GM21529 (cell line): ENCODE results near the gene ZC3H15.
"Not testable (repeated sequence)": the region's sequence is repeated elsewhere in the genome, so short reads cannot be mapped to it uniquely, and the experiment has no call there.

Experiments
- ATAC-seq: cut with Tn5 transposase; IDR thresholded peaks from one replicate; pipeline ENCODE4 v1.9.1; 2021; ENCODE audit not compliant: unreplicated experiment

Gene ZC3H15

DNA sequence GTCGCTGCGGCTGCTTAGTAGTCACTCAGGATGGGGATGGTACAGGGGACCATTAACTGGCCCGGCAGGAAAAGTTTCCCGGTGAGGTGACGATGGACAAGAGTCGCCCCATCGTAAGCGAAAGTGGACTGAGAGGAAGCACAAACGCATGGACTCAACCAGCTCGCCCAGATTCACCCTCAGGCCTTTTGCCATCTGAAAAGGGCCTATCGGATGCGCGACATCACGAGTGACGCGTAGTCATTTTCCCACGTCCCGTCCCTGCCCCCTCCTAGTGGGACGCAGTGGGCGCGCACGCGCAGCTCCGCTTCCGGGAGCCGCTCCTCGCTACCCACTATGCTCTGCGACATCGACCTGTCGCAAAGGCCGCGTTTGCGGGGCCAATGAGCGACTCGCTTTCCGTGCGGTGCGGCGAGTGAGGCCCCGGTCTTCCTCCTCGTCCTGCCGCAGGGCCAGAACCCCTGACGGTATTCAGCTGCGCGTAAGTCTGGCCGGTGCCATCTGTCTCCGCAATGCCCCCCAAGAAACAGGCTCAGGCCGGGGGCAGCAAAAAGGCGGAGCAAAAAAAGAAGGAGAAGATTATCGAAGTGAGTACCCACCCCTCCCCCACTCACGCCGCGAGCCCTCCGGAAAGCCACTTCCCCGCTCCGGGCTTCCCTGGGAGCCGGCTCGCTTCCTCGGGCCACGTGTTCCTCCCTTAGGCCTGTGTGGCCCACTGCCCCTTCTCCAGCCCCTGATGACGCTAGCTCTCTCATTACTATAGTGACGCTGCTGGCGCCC, at the start of gene ZC3H15:
Gene ZC3H15, plus strand, starts transcription at position 390 of the 780 bp plus-strand sequence. Its CDS starts 123 bp downstream, at position 513.
- peak; percentile 84 for ATAC-seq

- ATAC-seq, result no peak
These were observed 48.3 kb upstream of the ZC3H15 start for GRCh38 chr2:186437719-186438118.

- ATAC-seq, result not testable (repeated sequence)
These were observed 46.4 kb upstream of the ZC3H15 start for GRCh38 chr2:186439673-186440095.

DNA sequence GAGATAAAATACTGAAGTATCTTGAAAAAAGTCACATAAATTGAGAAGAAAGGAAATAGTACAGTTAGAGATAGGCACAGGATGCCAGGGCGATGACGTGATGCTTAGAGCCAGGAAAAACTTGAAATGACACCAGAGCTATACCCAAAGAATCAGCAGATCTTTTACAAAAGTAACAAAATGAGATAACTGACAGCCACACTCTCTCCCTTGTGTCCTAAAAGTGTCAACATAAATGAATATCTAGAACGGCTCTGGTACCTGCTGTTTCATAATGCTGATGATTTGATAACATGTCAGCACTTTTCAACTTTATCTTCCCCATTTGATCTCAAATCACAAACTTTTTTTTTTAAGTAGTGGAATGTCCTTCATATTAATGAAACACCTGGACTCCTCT, 45.6 kb upstream of the ZC3H15 start:
- ATAC-seq, result no peak

DNA sequence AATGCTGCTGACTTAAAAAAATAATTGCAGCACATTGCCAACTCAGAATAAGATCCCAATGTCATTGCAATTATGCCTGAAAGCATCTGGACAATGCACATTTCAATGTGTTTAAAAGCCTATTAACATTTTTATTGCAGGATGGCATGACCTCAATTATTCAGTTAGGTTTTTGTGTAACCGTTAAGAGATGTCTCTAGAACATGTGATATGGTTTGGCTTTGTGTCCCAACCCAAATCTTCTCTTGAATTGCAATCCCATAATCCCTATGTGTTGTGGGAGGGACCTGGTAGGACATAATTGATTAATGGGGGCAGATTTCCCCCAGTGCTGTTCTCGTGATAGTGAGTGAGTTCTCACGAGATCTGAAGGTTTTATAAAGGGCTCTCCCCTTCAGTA, 43.2 kb upstream of the ZC3H15 start:
- no peak for ATAC-seq

GRCh38 chr2:186443851-186444250, 42.2 kb upstream of the ZC3H15 start:
- ATAC-seq, result no peak

- no peak for ATAC-seq
These were observed 40.6 kb upstream of the ZC3H15 start for GRCh38 chr2:186445506-186445905.

DNA sequence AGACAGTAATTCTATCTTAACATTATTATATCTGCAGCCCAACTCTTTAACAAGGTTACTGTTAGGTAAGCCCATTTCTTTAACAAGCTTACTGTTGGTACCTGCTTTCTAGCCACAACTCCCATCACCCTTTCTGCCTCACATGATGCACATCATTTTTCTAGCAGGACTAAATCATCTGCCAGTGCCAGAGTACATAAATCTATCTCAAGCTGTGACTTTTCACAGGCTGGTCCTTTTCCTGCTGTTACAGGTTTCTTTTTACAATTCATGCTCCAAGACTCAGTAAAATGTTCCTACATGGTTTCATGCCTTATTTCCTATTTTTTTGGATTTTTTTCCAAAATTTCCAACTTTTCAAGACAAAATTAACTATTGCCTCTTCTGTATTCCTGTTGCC, 30.4 kb upstream of the ZC3H15 start:
- ATAC-seq, result no peak

- no peak for ATAC-seq
These were observed 29.1 kb upstream of the ZC3H15 start for GRCh38 chr2:186456941-186457340.

GRCh38 chr2:186457908-186458307, 28.2 kb upstream of the ZC3H15 start:
- no peak for ATAC-seq

DNA sequence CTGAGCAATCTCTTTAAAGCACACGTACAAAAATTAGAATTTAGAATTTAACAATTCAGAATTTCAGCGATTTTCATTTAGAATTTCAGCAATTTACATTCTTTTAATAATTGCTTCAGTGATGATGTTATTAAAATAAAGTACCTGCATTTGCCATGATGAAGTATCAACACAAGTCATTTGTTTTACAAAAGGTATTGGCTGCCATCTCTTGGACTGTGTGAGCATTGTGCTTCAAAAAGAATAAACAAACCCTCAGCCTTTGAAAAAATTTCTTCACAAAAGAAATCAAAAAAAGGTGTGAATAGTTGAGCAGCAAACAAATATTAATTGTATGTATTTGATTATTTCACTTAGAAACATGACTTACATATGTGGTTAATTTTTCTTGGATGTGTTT, 27.1 kb upstream of the ZC3H15 start:
- ATAC-seq, result no peak

GRCh38 chr2:186460465-186460864, 25.6 kb upstream of the ZC3H15 start:
- ATAC-seq, result peak; percentile 85

- ATAC-seq, result no peak
These were observed 19.3 kb upstream of the ZC3H15 start for GRCh38 chr2:186466743-186467142.

DNA sequence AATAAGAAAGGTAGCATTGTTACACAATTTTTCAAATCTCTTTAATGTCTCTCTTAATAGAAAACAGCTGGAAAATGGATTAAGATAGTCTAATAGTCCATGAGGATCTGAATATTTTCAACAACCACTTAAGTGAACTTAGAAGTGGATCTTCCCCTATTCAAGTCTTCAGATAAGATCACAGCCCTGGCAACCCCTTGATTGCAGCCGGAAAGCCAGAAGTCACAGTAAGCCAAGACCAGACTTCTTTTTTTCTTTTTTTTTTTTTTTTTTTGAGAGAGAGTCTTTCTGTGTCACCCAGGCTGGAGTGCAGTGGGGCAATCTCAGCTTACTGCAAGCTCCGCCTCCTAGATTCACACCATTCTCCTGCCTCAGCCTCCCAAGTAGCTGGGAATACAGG, 18.6 kb upstream of the ZC3H15 start:
- ATAC-seq, result no peak

- ATAC-seq, result not testable (repeated sequence)
These were observed 13.2 kb upstream of the ZC3H15 start for GRCh38 chr2:186472722-186473493.

DNA sequence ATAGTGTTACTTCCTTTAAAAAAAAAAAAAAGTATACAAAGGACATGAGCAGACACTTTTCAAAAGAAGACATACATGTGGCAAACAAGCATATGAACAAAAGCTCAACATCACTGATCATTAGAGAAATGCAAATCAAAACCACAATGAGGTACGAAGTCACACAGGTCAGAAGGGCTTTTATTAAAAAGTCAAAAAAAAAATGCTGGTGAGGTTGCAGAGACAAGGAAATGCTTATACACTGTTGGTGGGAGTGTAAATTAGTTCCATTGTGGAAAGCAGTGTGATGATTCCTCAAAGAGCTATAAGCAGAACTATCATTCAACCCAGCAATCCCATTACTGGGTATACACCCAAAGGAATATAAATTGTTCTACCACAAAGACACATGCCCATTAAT, 11.8 kb upstream of the ZC3H15 start:
- ATAC-seq, result peak; percentile 48

GRCh38 chr2:186477790-186478189, 8.3 kb upstream of the ZC3H15 start:
- peak; percentile 53 for ATAC-seq

- no peak for ATAC-seq
These were observed 5.1 kb upstream of the ZC3H15 start for GRCh38 chr2:186480991-186481390.

DNA sequence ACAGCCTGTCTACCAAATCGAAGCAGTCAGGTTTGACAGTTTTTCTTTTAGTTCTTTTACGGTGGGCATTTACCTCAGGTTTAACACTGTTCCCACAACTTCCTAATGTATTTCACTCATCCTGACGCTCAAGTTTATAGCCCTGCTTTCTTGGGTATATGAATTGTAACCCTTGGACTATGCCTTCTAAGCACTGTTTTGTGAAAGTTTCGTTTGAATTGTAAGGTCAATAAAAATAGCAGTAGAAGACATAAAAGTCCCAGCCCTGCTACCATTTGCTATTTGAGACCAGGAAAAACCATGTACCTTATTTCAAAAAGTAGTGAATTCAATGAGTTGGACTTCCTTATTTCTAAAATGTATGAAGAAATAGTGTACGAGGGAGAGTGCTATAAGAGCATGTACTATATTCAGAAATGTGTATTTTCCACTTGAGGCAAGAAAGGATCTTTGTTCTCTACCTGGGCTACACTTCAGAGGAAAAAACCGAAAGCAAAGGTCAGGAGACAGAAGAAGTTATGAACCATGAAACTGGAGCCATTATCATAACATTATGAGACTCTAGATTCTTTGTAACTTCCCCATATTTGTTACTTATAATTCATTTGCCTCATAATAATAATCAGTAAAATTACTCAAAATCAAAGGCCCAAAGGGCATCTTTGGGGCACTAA, 1.9 kb upstream of the ZC3H15 start:
- no peak for ATAC-seq

DNA sequence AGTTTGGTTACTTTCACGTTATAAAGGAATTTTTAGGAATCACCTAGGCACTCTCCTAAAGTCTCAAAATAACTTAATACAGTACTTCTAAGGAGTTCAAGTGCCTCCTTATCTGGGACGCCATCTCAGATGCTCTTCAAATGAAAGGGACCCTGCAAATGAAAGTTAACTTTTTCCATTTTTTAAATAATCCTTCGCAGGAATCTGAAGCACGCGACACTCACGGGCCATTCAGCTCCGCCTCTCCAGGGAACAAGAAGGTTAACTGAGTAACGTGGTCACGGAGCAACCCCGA, 537 bp upstream of the ZC3H15 start:
- no peak for ATAC-seq

- ATAC-seq, result no peak
These were observed 889 bp downstream of the ZC3H15 start for GRCh38 chr2:186486651-186487647.
